ENCODE results near the gene ZDHHC8. TPM values are rescaled to one million over a fixed set of nuclear protein-coding genes. Genes with fewer than 3 reads are reported as not detected.

ZDHHC8 gene
- total RNA-seq, 4 donors from 2014 or later: 11.8 to 27.8 (median 16.4) TPM

DNA sequence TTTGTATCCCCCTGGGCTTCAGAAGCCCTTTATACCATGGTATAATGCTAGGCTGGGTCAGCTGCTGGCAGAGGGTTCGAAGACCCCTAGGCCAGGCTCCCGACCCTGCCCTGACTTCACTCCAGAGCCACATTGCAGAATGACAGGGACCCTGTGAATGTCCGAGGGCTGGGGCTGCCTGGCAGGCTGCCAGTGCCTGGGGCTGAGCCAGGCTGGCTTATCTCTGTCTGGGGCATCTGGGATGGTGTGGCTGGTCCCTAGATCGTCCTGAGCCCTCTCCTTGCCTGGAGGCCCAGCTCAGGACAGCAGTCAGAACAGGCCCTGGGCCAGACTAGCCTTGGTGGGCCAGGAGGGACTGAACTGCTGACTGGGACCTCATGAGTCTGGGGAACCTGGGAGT lies 3.7 kb downstream of the ZDHHC8 start:
- Histone ChIP-seq H3K4me1 (peaks cover 4 to 75% (median 52%) of the 10 kb centered on the region in 3 donors), H3K9me3 (no peaks in the 10 kb centered on the region), H3K27me3 (no peaks in the 10 kb centered on the region), H3K27ac (peak overlapping the region in 1 of 4 donors; percentile 51), H3K36me3 (peaks cover 0 to 14% of the 10 kb centered on the region in 2 donors), H3K4me3 (no peak overlapping the region)
- no peak for ATAC-seq
- no CpG with 5 or more reads among the region's 4 CpGs for WGBS, 2 donors (ENCODE audit: low coverage in 1 of 2)
- TF ChIP-seq, protein P1, sequence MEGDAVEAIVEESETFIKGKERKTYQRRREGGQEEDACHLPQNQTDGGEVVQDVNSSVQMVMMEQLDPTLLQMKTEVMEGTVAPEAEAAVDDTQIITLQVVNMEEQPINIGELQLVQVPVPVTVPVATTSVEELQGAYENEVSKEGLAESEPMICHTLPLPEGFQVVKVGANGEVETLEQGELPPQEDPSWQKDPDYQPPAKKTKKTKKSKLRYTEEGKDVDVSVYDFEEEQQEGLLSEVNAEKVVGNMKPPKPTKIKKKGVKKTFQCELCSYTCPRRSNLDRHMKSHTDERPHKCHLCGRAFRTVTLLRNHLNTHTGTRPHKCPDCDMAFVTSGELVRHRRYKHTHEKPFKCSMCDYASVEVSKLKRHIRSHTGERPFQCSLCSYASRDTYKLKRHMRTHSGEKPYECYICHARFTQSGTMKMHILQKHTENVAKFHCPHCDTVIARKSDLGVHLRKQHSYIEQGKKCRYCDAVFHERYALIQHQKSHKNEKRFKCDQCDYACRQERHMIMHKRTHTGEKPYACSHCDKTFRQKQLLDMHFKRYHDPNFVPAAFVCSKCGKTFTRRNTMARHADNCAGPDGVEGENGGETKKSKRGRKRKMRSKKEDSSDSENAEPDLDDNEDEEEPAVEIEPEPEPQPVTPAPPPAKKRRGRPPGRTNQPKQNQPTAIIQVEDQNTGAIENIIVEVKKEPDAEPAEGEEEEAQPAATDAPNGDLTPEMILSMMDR (IDR thresholded peaks at IDR 0.05): no peak
- no peak for TF ChIP-seq EP300 (IDR thresholded peaks at IDR 0.05)
- TF ChIP-seq POLR2AphosphoS5 (IDR thresholded peaks at IDR 0.05): no peak
- TF ChIP-seq POLR2A (IDR thresholded peaks at IDR 0.05): no peak

DNA sequence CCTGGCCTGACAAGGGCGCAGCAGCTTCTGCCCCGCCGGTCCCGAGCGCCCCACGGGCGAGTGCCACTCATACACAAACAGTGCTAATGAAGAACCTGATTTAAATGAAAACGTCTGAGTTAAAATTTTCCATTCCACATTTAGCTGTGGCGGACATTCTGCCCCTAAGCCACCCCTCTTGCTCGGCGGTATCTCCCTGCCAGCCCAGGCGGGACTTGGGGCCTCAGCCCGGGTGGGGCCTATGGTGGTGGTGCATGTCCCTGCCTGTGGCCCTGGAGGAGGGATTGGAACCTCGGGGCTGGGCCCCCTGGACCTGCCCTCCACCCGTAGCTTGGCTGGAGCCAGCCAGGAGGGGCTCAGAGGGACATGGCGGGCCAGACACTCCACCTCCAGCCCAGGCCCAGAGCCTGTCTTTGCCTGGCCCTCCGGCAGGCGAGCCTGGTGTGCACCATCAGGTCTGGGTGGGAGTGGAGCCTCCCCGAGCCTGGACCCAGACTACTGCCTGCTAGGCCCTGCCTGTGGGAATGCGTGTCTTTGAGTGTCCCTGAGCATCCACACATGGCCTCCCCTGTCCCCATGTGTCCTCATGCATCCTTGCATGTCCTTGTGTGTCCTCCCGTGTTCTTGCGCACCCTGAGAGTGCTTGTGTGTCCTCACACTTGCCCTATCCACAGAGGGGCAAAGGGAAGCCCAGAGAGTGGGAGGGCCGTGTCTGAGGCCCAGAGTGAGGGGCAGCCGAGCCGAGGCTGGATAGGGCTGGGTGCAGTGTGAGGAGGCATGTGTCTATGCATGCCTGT lies 4.4 kb downstream of the ZDHHC8 start:
- 78% methylated on average over 8 of the region's 25 CpGs; no CpG with 5 or more reads in 1 of the 2 donors for WGBS, 2 donors (ENCODE audit: low coverage in 1 of 2)
- TF ChIP-seq EP300 (IDR thresholded peaks at IDR 0.05) (no peak), POLR2AphosphoS5 (IDR thresholded peaks at IDR 0.05) (no peak), POLR2A (IDR thresholded peaks at IDR 0.05) (no peak)
- TF ChIP-seq, protein P1 (IDR thresholded peaks at IDR 0.05): no peak
- ATAC-seq: no peak
- Histone ChIP-seq H3K27ac (peak overlapping the region in 1 of 4 donors; percentile 51), H3K4me1 (peaks cover 4 to 68% (median 52%) of the 10 kb centered on the region in 3 donors), H3K4me3 (no peak overlapping the region), H3K27me3 (no peaks in the 10 kb centered on the region), H3K36me3 (peaks cover 0 to 21% of the 10 kb centered on the region in 2 donors), H3K9me3 (no peaks in the 10 kb centered on the region)

DNA sequence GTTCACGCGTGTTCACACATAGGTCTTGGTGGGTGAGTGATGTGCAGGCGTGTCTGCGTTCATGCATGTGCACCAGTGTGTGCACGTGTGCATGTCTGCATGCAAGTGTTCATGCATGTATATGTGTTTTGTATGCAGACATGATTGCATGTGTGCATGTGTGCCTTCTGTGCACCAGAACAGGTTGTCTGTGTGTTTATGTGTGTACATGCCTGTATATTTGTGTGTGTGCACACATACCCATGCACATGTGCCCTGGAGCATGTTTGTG lies 4.9 kb downstream of the ZDHHC8 start:
- Histone ChIP-seq H3K36me3 (peaks cover 0 to 26% of the 10 kb centered on the region in 2 donors), H3K27ac (no peak overlapping the region), H3K4me3 (no peak overlapping the region), H3K4me1 (peaks cover 4 to 68% (median 52%) of the 10 kb centered on the region in 3 donors), H3K27me3 (no peaks in the 10 kb centered on the region), H3K9me3 (no peaks in the 10 kb centered on the region)
- ATAC-seq: no peak
- WGBS, 2 donors (ENCODE audit: low coverage in 1 of 2): no CpG with 5 or more reads among the region's 5 CpGs
- no peak for TF ChIP-seq EP300 (IDR thresholded peaks at IDR 0.05)
- TF ChIP-seq POLR2AphosphoS5 (IDR thresholded peaks at IDR 0.05): no peak
- TF ChIP-seq, protein P1 (IDR thresholded peaks at IDR 0.05): no peak
- TF ChIP-seq POLR2A (IDR thresholded peaks at IDR 0.05): no peak

GRCh38 chr22:20137113-20137512 lies 5.5 kb downstream of the ZDHHC8 start:
- H3K27ac ChIP-seq: peak overlapping the region in 3 of 4 donors; percentile 63 to 68 (median 66)
- H3K36me3 ChIP-seq: peaks cover 0 to 32% of the 10 kb centered on the region in 2 donors
- no CpG with 5 or more reads among the region's 13 CpGs for WGBS, 2 donors (ENCODE audit: low coverage in 1 of 2)
- no peak for ATAC-seq
- H3K4me1 ChIP-seq: peaks cover 4 to 68% (median 52%) of the 10 kb centered on the region in 3 donors
- TF ChIP-seq, protein P1 (IDR thresholded peaks at IDR 0.05): no peak
- TF ChIP-seq EP300 (IDR thresholded peaks at IDR 0.05): no peak
- TF ChIP-seq POLR2A (IDR thresholded peaks at IDR 0.05): no peak
- no peak for TF ChIP-seq POLR2AphosphoS5 (IDR thresholded peaks at IDR 0.05)
- no peaks in the 10 kb centered on the region for H3K9me3 ChIP-seq
- H3K27me3 ChIP-seq: no peaks in the 10 kb centered on the region
- H3K4me3 ChIP-seq: peak overlapping the region in 1 of 2 donors; percentile 11
